ENCODE results near the gene MEMO1.

DNA sequence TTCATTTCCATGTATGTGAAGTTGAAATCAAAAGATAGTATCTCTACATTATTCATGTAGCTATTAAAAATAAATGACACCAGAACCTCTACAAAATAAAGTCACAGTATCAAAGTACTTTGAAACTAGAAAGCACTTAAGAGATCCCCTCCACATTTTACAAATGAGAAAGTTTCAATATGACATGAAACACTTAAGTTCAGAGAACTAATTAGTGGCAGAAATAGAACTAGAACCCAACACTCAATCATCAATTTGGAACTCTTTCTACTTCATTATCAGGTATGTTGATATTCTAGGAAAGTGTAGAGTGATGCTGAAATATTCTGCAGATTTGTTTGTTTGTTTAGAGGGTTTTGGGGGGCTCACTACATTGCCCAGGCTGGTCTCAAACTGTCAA lies 145.6 kb downstream of the MEMO1 start:
- TF ChIP-seq EZH2phosphoT487 (IDR thresholded peaks at IDR 0.05; ENCODE audit: borderline replicate concordance, low read length) (no peak), CTCF (conservative IDR thresholded peaks at IDR 0.05; ENCODE audit: low read depth, low read length) (no peak), EZH2 (IDR thresholded peaks at IDR 0.05; ENCODE audit: low read length, unreplicated experiment) (no peak)

All from PC-3 (cell line).